H9 (cell line): ENCODE data around the gene EVL. TPM values are rescaled to one million over a fixed set of nuclear protein-coding genes. Genes with fewer than 3 reads are reported as not detected.

ENCODE experiments used
- DNase-seq: peaks from one replicate; pipeline ENCODE4 v3.0.0-alpha.2; 2017
- H2AFZ ChIP-seq: one replicate; pipeline ENCODE4 v1.6.1; 2013; ENCODE audit warnings: mild to moderate bottlenecking, low read length, control low read depth, moderate library complexity
- H2AK5ac ChIP-seq: 2 replicates; pipeline ENCODE4 v1.6.1; 2013; ENCODE audit warnings: low read length, control low read depth, mixed read lengths; ENCODE audit not compliant: insufficient read length
- H2BK120ac ChIP-seq: one replicate; pipeline ENCODE4 v1.6.1; 2013; ENCODE audit warnings: low read depth, mild to moderate bottlenecking, low read length, control low read depth, inconsistent platforms; ENCODE audit not compliant: poor library complexity, severe bottlenecking
- H2BK12ac ChIP-seq: 2 replicates; pipeline ENCODE4 v1.6.1; 2013; ENCODE audit warnings: low read length, control low read depth, mixed read lengths, low read depth; ENCODE audit not compliant: insufficient read length
- H2BK15ac ChIP-seq: 2 replicates; pipeline ENCODE4 v1.6.1; 2013; ENCODE audit warnings: low read depth, low read length, control low read depth
- H2BK20ac ChIP-seq: one replicate; pipeline ENCODE4 v1.6.1; 2013; ENCODE audit warnings: low read depth, mild to moderate bottlenecking, low read length, control low read depth, inconsistent platforms; ENCODE audit not compliant: poor library complexity, severe bottlenecking
- H2BK5ac ChIP-seq: 2 replicates; pipeline ENCODE4 v1.6.1; 2013; ENCODE audit warnings: low read length, control low read depth, mixed read lengths; ENCODE audit not compliant: insufficient read length
- H3K14ac ChIP-seq: 2 replicates; pipeline ENCODE4 v1.6.1; 2013; ENCODE audit warnings: low read length, control low read depth; ENCODE audit not compliant: insufficient read depth
- H3K18ac ChIP-seq: 2 replicates; pipeline ENCODE4 v1.6.1; 2013; ENCODE audit warnings: low read depth, mild to moderate bottlenecking, mixed read lengths, low read length, control low read depth; ENCODE audit not compliant: insufficient read length
- H3K23ac ChIP-seq: 2 replicates; pipeline ENCODE4 v1.6.1; 2013; ENCODE audit warnings: low read length, control low read depth, mixed read lengths, low read depth; ENCODE audit not compliant: insufficient read length
- H3K23me2 ChIP-seq: 2 replicates; pipeline ENCODE4 v1.6.1; 2013; ENCODE audit warnings: low read depth, mild to moderate bottlenecking, mixed read lengths, low read length, control low read depth; ENCODE audit not compliant: insufficient read length, poor library complexity, severe bottlenecking
- H3K27ac ChIP-seq: 2 replicates; pipeline ENCODE4 v1.5.1; 2013; ENCODE audit warnings: low read length, control low read depth, mixed read lengths, low read depth; ENCODE audit not compliant: insufficient read length
- H3K27me3 ChIP-seq: 2 replicates; pipeline ENCODE4 v1.6.1; 2013; ENCODE audit warnings: low read length, control low read depth, inconsistent platforms; ENCODE audit not compliant: insufficient read depth
- H3K4ac ChIP-seq: 2 replicates; pipeline ENCODE4 v1.6.1; 2013; ENCODE audit warnings: low read depth, mild to moderate bottlenecking, control low read depth, inconsistent platforms, low read length, moderate library complexity
- H3K4me1 ChIP-seq: 2 replicates; pipeline ENCODE4 v1.6.1; 2013; ENCODE audit warnings: low read length, control low read depth, inconsistent platforms; ENCODE audit not compliant: insufficient read depth
- H3K4me2 ChIP-seq: 2 replicates; pipeline ENCODE4 v1.6.1; 2013; ENCODE audit warnings: low read length, control low read depth, mixed read lengths; ENCODE audit not compliant: insufficient read length, insufficient read depth
- H3K56ac ChIP-seq: 2 replicates; pipeline ENCODE4 v1.6.1; 2013; ENCODE audit warnings: low read depth, mild to moderate bottlenecking, mixed read lengths, low read length, control low read depth; ENCODE audit not compliant: insufficient read length
- H3K79me1 ChIP-seq: 2 replicates; pipeline ENCODE4 v1.6.1; 2013; ENCODE audit warnings: low read depth, mild to moderate bottlenecking, moderate library complexity, low read length, control low read depth, inconsistent platforms; ENCODE audit not compliant: insufficient read depth, poor library complexity, severe bottlenecking
- H3K79me2 ChIP-seq: 2 replicates; pipeline ENCODE4 v1.6.1; 2013; ENCODE audit warnings: low read length, control low read depth, inconsistent platforms; ENCODE audit not compliant: insufficient read depth
- H3K9ac ChIP-seq: 2 replicates; pipeline ENCODE4 v1.6.1; 2013; ENCODE audit warnings: low read length, control low read depth, mixed read lengths; ENCODE audit not compliant: insufficient read length; ENCODE audit errors: extremely low read depth
- H3K9me3 ChIP-seq: one replicate; pipeline ENCODE4 v1.6.1; 2013; ENCODE audit warnings: low read depth, low read length, inconsistent platforms; ENCODE audit not compliant: control insufficient read depth
- H3T11ph ChIP-seq: one replicate; pipeline ENCODE4 v1.6.1; 2013; ENCODE audit warnings: mild to moderate bottlenecking, low read length, control low read depth, inconsistent platforms
- H4K20me1 ChIP-seq: one replicate; pipeline ENCODE4 v1.6.1; 2013; ENCODE audit not compliant: control insufficient read depth, insufficient read length, insufficient read depth
- H4K5ac ChIP-seq: 2 replicates; pipeline ENCODE4 v1.6.1; 2013; ENCODE audit warnings: low read depth, mild to moderate bottlenecking, mixed read lengths, low read length, control low read depth; ENCODE audit not compliant: insufficient read length
- H4K8ac ChIP-seq: replicated peaks from 2 replicates; pipeline ENCODE4 v1.6.1; 2013; ENCODE audit warnings: low read length, control low read depth, mixed read lengths, low read depth; ENCODE audit not compliant: insufficient read length
- H4K91ac ChIP-seq: 2 replicates; pipeline ENCODE4 v1.6.1; 2013; ENCODE audit warnings: low read depth, mild to moderate bottlenecking, moderate library complexity, mixed read lengths, low read length, control low read depth; ENCODE audit not compliant: insufficient read length
- H3K27ac Mint-ChIP-seq, 3 experiments: 2 replicates in 2 of 3; 3 replicates in 1 of 3; pipeline ENCODE4 v1.8.0; 2020 to 2021; ENCODE audit warnings: mixed read lengths in 3 of 3, mild to moderate bottlenecking in 1 of 3, moderate library complexity in 1 of 3
- H3K27me3 Mint-ChIP-seq: 2 replicates; pipeline ENCODE4 v1.8.0; 2021; ENCODE audit warnings: low read depth, mild to moderate bottlenecking, moderate library complexity, mixed read lengths
- H3K36me3 Mint-ChIP-seq, 3 experiments: 2 replicates in 2 of 3; 3 replicates in 1 of 3; pipeline ENCODE4 v1.8.0; 2020 to 2021; ENCODE audit warnings: low read depth in 3 of 3, mixed read lengths in 3 of 3; ENCODE audit not compliant: insufficient read depth in 1 of 3
- H3K4me1 Mint-ChIP-seq, 2 experiments: 2 replicates each; pipeline ENCODE4 v1.8.0; 2020; ENCODE audit warnings: mixed read lengths in 2 of 2
- H3K4me3 Mint-ChIP-seq, 2 experiments: 2 replicates in 1 of 2; 3 replicates in 1 of 2; pipeline ENCODE4 v1.8.0; 2020 to 2021; ENCODE audit warnings: mild to moderate bottlenecking in 2 of 2, mixed read lengths in 2 of 2, moderate library complexity in 1 of 2
- H3K9me3 Mint-ChIP-seq, 2 experiments: 2 replicates in 1 of 2; 3 replicates in 1 of 2; pipeline ENCODE4 v1.8.0; 2020; ENCODE audit warnings: mild to moderate bottlenecking in 2 of 2, mixed read lengths in 2 of 2, moderate library complexity in 1 of 2
- CTCF ChIP-seq: fragments of 200-600 bp; sonication (generic); conservative IDR thresholded peaks from 3 replicates; pipeline ENCODE4 v1.8.0; 2021; ENCODE audit warnings: antibody characterized with exemption, mild to moderate bottlenecking
- whole genome bisulfite sequencing: extraction: QIAGEN DNeasy Blood & Tissue Kit; methylation state at CpG from one replicate; pipeline ENCODE4 v1.1.7; 2013; ENCODE audit warnings: missing lambda C conversion rate, low lambda C conversion rate, mixed read lengths; ENCODE audit not compliant: insufficient read length; ENCODE audit errors: extremely low coverage; 5-methylcytosine and 5-hydroxymethylcytosine counted together
- total RNA-seq: library from RNA; stranded (reverse); gene quantifications from 2 replicates; pipeline ENCODE4 v1.2.1, GENCODE V29; 2021

The EVL gene
- total RNA-seq, 1 experiment from 2014 or later: 53.2 TPM

DNA sequence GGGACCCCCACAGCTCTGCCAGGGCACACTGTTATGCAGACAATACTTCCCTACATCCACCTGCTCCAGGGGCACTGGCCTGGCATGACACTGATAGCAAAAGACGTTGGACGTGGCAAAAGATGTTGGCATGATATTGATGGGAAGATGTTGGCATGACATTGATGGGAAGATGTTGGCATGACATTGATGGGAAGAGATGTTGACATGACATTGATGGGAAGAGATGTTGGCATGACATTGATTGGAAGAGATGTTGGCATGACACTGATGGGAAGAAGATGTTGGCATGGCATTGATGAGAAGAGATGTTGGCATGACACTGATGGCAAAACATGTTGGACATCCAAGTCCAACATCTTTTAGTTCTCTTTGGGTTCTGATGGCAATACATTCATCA, 105.7 kb downstream of the EVL start:
- H3K27ac Mint-ChIP-seq: no peak overlapping the region
- H3K23ac ChIP-seq: no peak overlapping the region
- no peak overlapping the region for H2BK15ac ChIP-seq
- no peak overlapping the region for H3K4ac ChIP-seq
- H3K4me2 ChIP-seq: no peak overlapping the region
- no peak overlapping the region for H2BK20ac ChIP-seq
- H3K79me2 ChIP-seq: no peaks in the 10 kb centered on the region; the same call in 1 of the 2 replicates
- no peak overlapping the region for H3K18ac ChIP-seq
- H3K9me3 ChIP-seq: no peaks in the 10 kb centered on the region
- H2AFZ ChIP-seq: no peak overlapping the region
- no peak overlapping the region for H3K4me3 Mint-ChIP-seq
- H4K8ac ChIP-seq: no peak overlapping the region
- no peak overlapping the region for H4K91ac ChIP-seq
- H3K27me3 ChIP-seq: no peaks in the 10 kb centered on the region
- no peak overlapping the region for H2BK5ac ChIP-seq
- H2AK5ac ChIP-seq: no peak overlapping the region
- no peak overlapping the region for H2BK120ac ChIP-seq
- no CpG with 5 or more reads among the region's 2 CpGs for WGBS
- H3K4me1 ChIP-seq: no peaks in the 10 kb centered on the region; the same call in 1 of the 2 replicates
- no peaks in the 10 kb centered on the region for H3K36me3 Mint-ChIP-seq
- H3K9ac ChIP-seq: no peak overlapping the region
- H3K79me1 ChIP-seq: no peaks in the 10 kb centered on the region
- no peak overlapping the region; the same call in 1 of the 2 replicates for H3K14ac ChIP-seq
- H3K27me3 Mint-ChIP-seq: peaks cover 7% of the 10 kb centered on the region
- H4K5ac ChIP-seq: no peak overlapping the region
- H3K27ac ChIP-seq: no peak overlapping the region
- H2BK12ac ChIP-seq: no peak overlapping the region
- no peak overlapping the region for H3K56ac ChIP-seq
- H3T11ph ChIP-seq: no peak overlapping the region
- H3K23me2 ChIP-seq: peaks cover 3% of the 10 kb centered on the region
- H4K20me1 ChIP-seq: no peaks in the 10 kb centered on the region
- peaks cover 0 to 2% of the 10 kb centered on the region in 2 experiments; a peak in 1 of 5 replicates for H3K9me3 Mint-ChIP-seq
- no peak for DNase-seq
- H3K4me1 Mint-ChIP-seq: peaks cover 3 to 14% of the 10 kb centered on the region in 2 experiments; a peak in 3 of 4 replicates
- TF ChIP-seq CTCF: no peak
